Osteocyte (in vitro differentiated cells): ENCODE measurements around the gene BDNF. TPM values are rescaled to one million over a fixed set of nuclear protein-coding genes. Genes with fewer than 3 reads are reported as not detected.

Source experiments
- DNase-seq: peaks from one replicate; pipeline ENCODE4 v3.0.0; 2021; ENCODE audit warnings: mixed read lengths; ENCODE audit not compliant: unreplicated experiment; ENCODE audit errors: extremely low spot score
- H3K27ac Mint-ChIP-seq: one replicate; pipeline ENCODE4 v1.8.0; 2021; ENCODE audit warnings: mild to moderate bottlenecking, mixed read lengths; ENCODE audit not compliant: unreplicated experiment
- H3K27me3 Mint-ChIP-seq: one replicate; pipeline ENCODE4 v1.8.0; 2021; ENCODE audit warnings: mixed read lengths; ENCODE audit not compliant: unreplicated experiment
- H3K36me3 Mint-ChIP-seq: one replicate; pipeline ENCODE4 v1.8.0; 2021; ENCODE audit warnings: mixed read lengths; ENCODE audit not compliant: unreplicated experiment
- H3K4me1 Mint-ChIP-seq: one replicate; pipeline ENCODE4 v1.8.0; 2021; ENCODE audit warnings: mixed read lengths; ENCODE audit not compliant: unreplicated experiment
- H3K4me3 Mint-ChIP-seq: one replicate; pipeline ENCODE4 v1.8.0; 2021; ENCODE audit warnings: mild to moderate bottlenecking, moderate library complexity, mixed read lengths; ENCODE audit not compliant: unreplicated experiment
- H3K9me3 Mint-ChIP-seq: one replicate; pipeline ENCODE4 v1.8.0; 2021; ENCODE audit warnings: mixed read lengths; ENCODE audit not compliant: unreplicated experiment
- total RNA-seq: library from RNA; stranded (reverse); gene quantifications from 2 replicates; pipeline ENCODE4 v1.2.1, GENCODE V29; 2021
- TF ChIP-seq, protein P1 (sequence below): fragments of 200-600 bp; sonication (generic); IDR thresholded peaks from 2 replicates; pipeline ENCODE4 v1.5.0; 2021; ENCODE audit warnings: antibody characterized with exemption, mild to moderate bottlenecking, moderate library complexity

BDNF gene
- total RNA-seq, 1 donor from 2014 or later, result 4.9 TPM

DNA sequence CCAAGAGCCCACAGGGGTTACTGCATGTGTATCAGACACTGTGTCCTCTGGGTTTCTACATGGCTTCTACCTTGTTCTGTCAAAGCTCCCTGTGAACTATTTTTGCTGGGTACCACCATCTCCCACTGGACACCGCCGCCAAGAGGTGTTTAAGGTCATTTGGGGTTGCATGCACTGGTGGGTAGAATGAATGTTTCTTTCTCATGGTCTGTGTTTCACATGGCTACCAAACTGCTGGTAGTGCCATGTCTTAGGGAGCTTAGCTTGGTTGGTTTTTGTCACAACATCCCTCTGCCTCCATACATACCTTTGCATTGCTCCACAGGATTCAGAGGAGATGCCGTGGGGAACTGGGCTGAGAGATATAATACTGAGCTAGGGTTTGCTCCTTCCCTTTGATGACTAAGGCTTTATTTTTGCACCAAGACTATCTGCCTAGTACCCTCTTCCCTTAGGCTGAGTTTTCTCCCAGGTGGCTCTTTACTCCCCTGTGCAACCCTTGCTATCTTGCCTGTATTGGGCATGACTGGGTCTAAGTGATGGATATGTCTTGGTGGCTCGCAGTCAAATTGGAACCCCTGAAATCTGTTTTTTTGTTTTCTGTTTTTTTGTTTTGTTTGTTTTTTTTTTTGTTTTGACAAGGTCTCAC lies 73.2 kb downstream of the BDNF start:
- TF ChIP-seq, protein P1, sequence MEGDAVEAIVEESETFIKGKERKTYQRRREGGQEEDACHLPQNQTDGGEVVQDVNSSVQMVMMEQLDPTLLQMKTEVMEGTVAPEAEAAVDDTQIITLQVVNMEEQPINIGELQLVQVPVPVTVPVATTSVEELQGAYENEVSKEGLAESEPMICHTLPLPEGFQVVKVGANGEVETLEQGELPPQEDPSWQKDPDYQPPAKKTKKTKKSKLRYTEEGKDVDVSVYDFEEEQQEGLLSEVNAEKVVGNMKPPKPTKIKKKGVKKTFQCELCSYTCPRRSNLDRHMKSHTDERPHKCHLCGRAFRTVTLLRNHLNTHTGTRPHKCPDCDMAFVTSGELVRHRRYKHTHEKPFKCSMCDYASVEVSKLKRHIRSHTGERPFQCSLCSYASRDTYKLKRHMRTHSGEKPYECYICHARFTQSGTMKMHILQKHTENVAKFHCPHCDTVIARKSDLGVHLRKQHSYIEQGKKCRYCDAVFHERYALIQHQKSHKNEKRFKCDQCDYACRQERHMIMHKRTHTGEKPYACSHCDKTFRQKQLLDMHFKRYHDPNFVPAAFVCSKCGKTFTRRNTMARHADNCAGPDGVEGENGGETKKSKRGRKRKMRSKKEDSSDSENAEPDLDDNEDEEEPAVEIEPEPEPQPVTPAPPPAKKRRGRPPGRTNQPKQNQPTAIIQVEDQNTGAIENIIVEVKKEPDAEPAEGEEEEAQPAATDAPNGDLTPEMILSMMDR, result no peak
- H3K4me1 Mint-ChIP-seq, result no peaks in the 10 kb centered on the region

DNA sequence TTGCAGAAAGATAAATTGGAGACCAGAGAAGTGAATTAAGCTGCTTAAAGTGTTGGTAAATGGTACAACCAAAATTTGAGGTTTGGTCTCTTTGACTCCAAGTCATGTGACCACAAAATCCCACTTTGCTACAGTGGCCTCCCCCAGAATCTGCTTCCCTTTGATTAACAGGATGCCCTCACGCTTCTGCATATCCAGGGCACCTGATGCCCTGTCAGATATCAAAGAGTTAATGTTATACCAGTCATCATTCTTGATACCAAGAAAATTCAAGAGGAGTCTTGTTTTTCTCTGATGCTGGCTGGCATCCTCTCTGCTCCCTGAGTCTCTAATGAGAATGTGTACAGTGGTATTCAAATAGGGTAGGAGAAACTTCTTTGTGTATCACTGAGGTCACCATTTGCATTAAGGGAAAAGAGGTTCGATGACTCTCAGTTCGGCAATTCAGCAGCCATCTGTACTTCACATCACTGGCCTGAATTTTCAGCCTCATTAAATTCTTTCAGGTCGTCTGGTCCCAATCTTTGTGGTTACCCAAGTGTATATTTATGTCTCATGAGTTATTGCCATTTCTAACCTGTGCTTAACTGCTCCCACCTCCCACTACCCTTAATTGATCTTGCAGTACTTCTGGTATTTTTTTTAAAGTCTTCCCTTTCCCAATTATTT lies 73.9 kb downstream of the BDNF start:
- H3K9me3 Mint-ChIP-seq, result no peaks in the 10 kb centered on the region
- H3K27me3 Mint-ChIP-seq, result peaks cover 34% of the 10 kb centered on the region
- H3K27ac Mint-ChIP-seq, result no peak overlapping the region
- H3K4me3 Mint-ChIP-seq, result no peak overlapping the region
- TF ChIP-seq, protein P1, result no peak
- H3K36me3 Mint-ChIP-seq, result no peaks in the 10 kb centered on the region
- no peaks in the 10 kb centered on the region for H3K4me1 Mint-ChIP-seq
- DNase-seq, result no peak

More for the DNA sequence above, 73.2 kb downstream of the BDNF start:
- no peak for DNase-seq
- H3K9me3 Mint-ChIP-seq, result no peaks in the 10 kb centered on the region
- no peak overlapping the region for H3K4me3 Mint-ChIP-seq
- H3K27ac Mint-ChIP-seq, result no peak overlapping the region
- no peaks in the 10 kb centered on the region for H3K36me3 Mint-ChIP-seq
- peaks cover 31% of the 10 kb centered on the region for H3K27me3 Mint-ChIP-seq

DNA sequence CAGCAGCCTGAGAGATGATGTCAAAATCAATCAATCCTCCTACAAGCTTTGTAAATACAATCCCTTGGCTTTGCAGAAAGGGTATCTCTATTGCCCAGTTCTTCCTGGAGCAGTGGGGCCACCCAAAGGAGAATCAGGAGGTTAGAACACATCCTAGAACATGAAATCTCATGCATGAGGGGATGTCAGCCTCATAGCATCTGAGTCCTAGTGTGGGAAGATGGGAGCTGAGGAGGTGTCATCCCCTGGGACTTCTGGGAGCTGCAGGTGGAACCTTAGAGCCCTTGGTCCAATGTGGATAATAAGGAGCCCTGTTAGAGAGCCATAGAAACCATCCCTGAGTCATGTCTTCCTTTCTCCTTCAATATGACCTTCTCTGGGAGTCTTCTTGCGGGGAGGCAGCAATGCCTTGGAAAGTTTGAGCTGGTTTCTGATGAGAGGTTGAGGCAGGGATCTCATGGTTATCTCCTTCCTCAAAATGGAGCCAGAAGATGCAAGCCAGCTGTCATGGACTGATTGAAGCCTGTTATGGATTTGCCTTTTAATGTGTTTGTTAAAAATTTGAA lies 74.8 kb downstream of the BDNF start:
- H3K9me3 Mint-ChIP-seq, result no peaks in the 10 kb centered on the region
- DNase-seq, result no peak
- TF ChIP-seq, protein P1, result no peak
- no peaks in the 10 kb centered on the region for H3K4me1 Mint-ChIP-seq
- no peak overlapping the region for H3K4me3 Mint-ChIP-seq
- peaks cover 37% of the 10 kb centered on the region for H3K27me3 Mint-ChIP-seq
- no peak overlapping the region for H3K27ac Mint-ChIP-seq
- H3K36me3 Mint-ChIP-seq, result no peaks in the 10 kb centered on the region

DNA sequence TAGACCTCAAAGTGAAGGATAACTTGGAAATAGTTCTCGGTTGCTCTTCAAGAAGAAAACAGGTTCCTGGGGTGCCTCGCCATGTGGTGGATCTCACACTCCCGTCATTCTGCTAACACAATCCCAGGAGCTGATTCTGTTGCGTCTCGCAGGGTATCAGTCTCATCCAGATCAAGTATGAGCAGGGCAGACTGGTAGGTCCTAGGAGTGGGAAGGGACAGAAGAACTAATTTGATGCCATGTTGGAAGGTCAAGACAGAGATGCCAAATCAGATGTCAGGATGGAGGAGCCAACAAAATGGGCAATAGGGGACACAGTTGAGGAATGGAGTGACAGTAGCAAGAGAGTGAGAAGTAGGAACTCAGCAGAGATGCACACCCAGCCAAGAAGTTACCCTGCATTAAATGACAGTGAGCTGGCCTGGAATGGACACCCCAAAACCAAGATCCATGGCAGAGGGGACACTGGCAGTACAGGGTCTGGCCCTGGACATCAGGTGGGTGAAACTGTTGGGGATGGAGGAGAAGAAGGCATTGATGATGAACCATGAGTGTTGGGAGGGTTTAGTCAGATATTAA lies 76.2 kb downstream of the BDNF start:
- no peaks in the 10 kb centered on the region for H3K36me3 Mint-ChIP-seq
- no peak for DNase-seq
- no peak overlapping the region for H3K4me3 Mint-ChIP-seq
- peaks cover 37% of the 10 kb centered on the region for H3K27me3 Mint-ChIP-seq
- TF ChIP-seq, protein P1, result no peak
- H3K4me1 Mint-ChIP-seq, result no peaks in the 10 kb centered on the region
- no peak overlapping the region for H3K27ac Mint-ChIP-seq
- no peaks in the 10 kb centered on the region for H3K9me3 Mint-ChIP-seq
